H1 (cell line): ENCODE measurements around the gene RHO. TPM values are rescaled to one million over a fixed set of nuclear protein-coding genes. Genes with fewer than 3 reads are reported as not detected.

Source experiments
- CTCF ChIA-PET: fragments of 300-600 bp; sonication (Branson Sonifier 250); formaldehyde crosslinking; loops from one replicate; lab custom pipeline; 2021; ENCODE audit not compliant: partially characterized antibody; lab: Charles Lee
- POLR2A ChIA-PET: fragments of 300-600 bp; sonication (Branson Sonifier 250); formaldehyde crosslinking; loops from one replicate; lab custom pipeline; 2021; ENCODE audit warnings: inconsistent platforms; ENCODE audit not compliant: partially characterized antibody; lab: Charles Lee
- DNase-seq, 2 experiments: peaks; one replicate each; pipeline versions ENCODE4 v3.0.0 to v3.0.0-alpha.2; 2010 to 2022; ENCODE audit warnings: low spot score in 2 of 2, low read depth in 1 of 2, mixed read lengths in 1 of 2
- FAIRE-seq: peaks from 2 replicates; lab custom pipeline; 2011; peaks lifted over from hg19 to GRCh38; lab: Jason Lieb, UNC
- H2AFZ ChIP-seq: 2 replicates; pipeline ENCODE4 v1.8.1; 2012; ENCODE audit warnings: low read length, inconsistent platforms
- H2AK5ac ChIP-seq: 2 replicates; pipeline ENCODE4 v1.6.1; 2013; ENCODE audit warnings: low read depth, low read length
- H2BK120ac ChIP-seq: replicated peaks from 2 replicates; pipeline ENCODE3; 2013; ENCODE audit warnings: low read depth, low read length, inconsistent platforms
- H2BK12ac ChIP-seq: 2 replicates; pipeline ENCODE4 v1.6.1; 2013; ENCODE audit warnings: low read depth, low read length
- H2BK15ac ChIP-seq: 2 replicates; pipeline ENCODE4 v1.6.1; 2013; ENCODE audit warnings: low read length
- H2BK20ac ChIP-seq: 2 replicates; pipeline ENCODE4 v1.6.1; 2013; ENCODE audit warnings: low read length
- H2BK5ac ChIP-seq: 2 replicates; pipeline ENCODE4 v1.6.1; 2013; ENCODE audit warnings: low read depth, low read length
- H3K14ac ChIP-seq: 2 replicates; pipeline ENCODE4 v1.6.1; 2013; ENCODE audit warnings: inconsistent platforms; ENCODE audit not compliant: insufficient read length
- H3K18ac ChIP-seq: 2 replicates; pipeline ENCODE4 v1.6.1; 2013; ENCODE audit warnings: low read length; ENCODE audit errors: extremely low read depth
- H3K23ac ChIP-seq: 2 replicates; pipeline ENCODE4 v1.6.1; 2013; ENCODE audit warnings: inconsistent platforms; ENCODE audit not compliant: insufficient read length
- H3K23me2 ChIP-seq: 2 replicates; pipeline ENCODE4 v1.6.1; 2013; ENCODE audit warnings: low read depth, low read length
- H3K27ac ChIP-seq: 2 replicates; pipeline ENCODE4 v1.6.1; 2011; ENCODE audit warnings: low read depth, low read length, inconsistent platforms
- H3K27me3 ChIP-seq, 4 experiments: replicated peaks in 1 of 4; 1 replicate in 1 of 4; 2 replicates in 3 of 4; pipeline versions ENCODE4 v1.6.1 to v1.8.1; 2011 to 2013; ENCODE audit warnings: low read length in 3 of 4, mild to moderate bottlenecking in 3 of 4, inconsistent platforms in 2 of 4, mixed read lengths in 2 of 4, moderate library complexity in 1 of 4; ENCODE audit not compliant: control insufficient read depth in 3 of 4, insufficient read depth in 3 of 4; ENCODE audit errors: extremely low read depth in 1 of 4
- H3K36me3 ChIP-seq, 4 experiments: 2 replicates each; pipeline versions ENCODE4 v1.6.1 to v1.8.1; 2011 to 2013; ENCODE audit warnings: mild to moderate bottlenecking in 4 of 4, low read length in 3 of 4, moderate library complexity in 2 of 4, control low read depth in 1 of 4, inconsistent platforms in 1 of 4; ENCODE audit not compliant: insufficient read depth in 4 of 4, control insufficient read depth in 2 of 4
- H3K4ac ChIP-seq: replicated peaks from 2 replicates; pipeline ENCODE3; 2013; ENCODE audit warnings: low read length, low read depth, mixed read lengths, inconsistent platforms; ENCODE audit not compliant: insufficient read length
- H3K4me1 ChIP-seq, 4 experiments: replicated peaks in 1 of 4; 1 replicate in 1 of 4; 2 replicates in 3 of 4; pipeline versions ENCODE4 v1.6.1 to v1.8.1; 2011 to 2013; ENCODE audit warnings: low read length in 3 of 4, inconsistent platforms in 2 of 4, mixed read lengths in 1 of 4; ENCODE audit not compliant: insufficient read depth in 4 of 4, control insufficient read depth in 3 of 4
- H3K4me2 ChIP-seq, 2 experiments: 2 replicates each; pipeline versions ENCODE4 v1.6.1 to v1.8.1; 2011 to 2013; ENCODE audit warnings: low read depth in 2 of 2, low read length in 2 of 2, control low read depth in 1 of 2, inconsistent platforms in 1 of 2, mild to moderate bottlenecking in 1 of 2; ENCODE audit not compliant: insufficient read depth in 1 of 2
- H3K4me3 ChIP-seq, 4 experiments: fragments of 200-600, 300-600 bp in 1 of 4; sonication (generic), shearing (Covaris generic), sonication (Bioruptor Twin) in 1 of 4; 2 replicates each; pipeline versions ENCODE4 v1.5.1 to v1.8.1; 2011 to 2016; ENCODE audit warnings: low read length in 4 of 4, low read depth in 3 of 4, control low read depth in 2 of 4, inconsistent platforms in 2 of 4, mild to moderate bottlenecking in 2 of 4, mixed read lengths in 1 of 4, moderate library complexity in 1 of 4; ENCODE audit not compliant: insufficient read depth in 2 of 4; ENCODE audit errors: extremely low read depth in 1 of 4
- H3K56ac ChIP-seq: replicated peaks from 2 replicates; pipeline ENCODE3; 2013; ENCODE audit warnings: low read depth, mild to moderate bottlenecking, mixed read lengths, low read length, inconsistent platforms; ENCODE audit not compliant: insufficient read length
- H3K79me1 ChIP-seq: 2 replicates; pipeline ENCODE4 v1.6.1; 2013; ENCODE audit warnings: low read depth, low read length, control low read depth
- H3K79me2 ChIP-seq, 2 experiments: 2 replicates each; pipeline versions ENCODE4 v1.6.1 to v1.8.1; 2012 to 2013; ENCODE audit warnings: low read length in 2 of 2, mild to moderate bottlenecking in 2 of 2, inconsistent platforms in 1 of 2; ENCODE audit not compliant: insufficient read depth in 2 of 2, control insufficient read depth in 1 of 2
- H3K9ac ChIP-seq, 4 experiments: replicated peaks in 1 of 4; 1 replicate in 1 of 4; 2 replicates in 3 of 4; pipeline versions ENCODE4 v1.6.1 to v1.8.1; 2011 to 2013; ENCODE audit warnings: low read depth in 3 of 4, low read length in 3 of 4, control low read depth in 2 of 4, mild to moderate bottlenecking in 2 of 4, moderate library complexity in 2 of 4, inconsistent platforms in 1 of 4; ENCODE audit errors: extremely low read depth in 1 of 4
- H3K9me3 ChIP-seq, 2 experiments: 2 replicates each; pipeline versions ENCODE4 v1.6.1 to v1.8.1; 2012 to 2013; ENCODE audit warnings: mild to moderate bottlenecking in 2 of 2, moderate library complexity in 2 of 2, control low read depth in 1 of 2, inconsistent platforms in 1 of 2, low read depth in 1 of 2, low read length in 1 of 2, mixed read lengths in 1 of 2; ENCODE audit not compliant: insufficient read depth in 2 of 2
- H4K20me1 ChIP-seq, 2 experiments: replicated peaks in 1 of 2; 2 replicates each; pipeline versions ENCODE3 to v1.8.1; 2011 to 2013; ENCODE audit warnings: inconsistent platforms in 2 of 2, low read length in 2 of 2, mild to moderate bottlenecking in 1 of 2; ENCODE audit not compliant: insufficient read depth in 2 of 2, control insufficient read depth in 1 of 2
- H4K5ac ChIP-seq: 2 replicates; pipeline ENCODE4 v1.6.1; 2013; ENCODE audit warnings: low read length, low read depth, mixed read lengths, inconsistent platforms; ENCODE audit not compliant: insufficient read length
- H4K8ac ChIP-seq: 2 replicates; pipeline ENCODE4 v1.8.0; 2013; ENCODE audit warnings: mild to moderate bottlenecking, moderate library complexity, low read length, inconsistent platforms; ENCODE audit not compliant: insufficient read depth; ENCODE audit errors: extremely low read depth
- H4K91ac ChIP-seq: replicated peaks from 2 replicates; pipeline ENCODE3; 2013; ENCODE audit warnings: low read length, mixed read lengths, inconsistent platforms; ENCODE audit not compliant: insufficient read length
- CTCF ChIP-seq, 3 experiments: IDR thresholded peaks; 1 replicate in 2 of 3; 2 replicates in 1 of 3; pipeline versions ENCODE4 v1.5.1 to v1.6.1; 2011; ENCODE audit warnings: low read length in 3 of 3, mild to moderate bottlenecking in 3 of 3, inconsistent platforms in 2 of 3, low read depth in 1 of 3, moderate library complexity in 1 of 3; ENCODE audit not compliant: insufficient read depth in 1 of 3; ENCODE audit errors: control extremely low read depth in 1 of 3
- KDM4A ChIP-seq: IDR thresholded peaks from one replicate; pipeline ENCODE4 v1.7.1; 2012; ENCODE audit warnings: low read depth, mild to moderate bottlenecking, moderate library complexity, low read length, inconsistent platforms; ENCODE audit not compliant: severe bottlenecking
- RAD21 ChIP-seq, 2 experiments: IDR thresholded peaks in 1 of 2; conservative IDR thresholded peaks in 1 of 2; 2 replicates each; pipeline ENCODE4 v1.6.1; 2011; ENCODE audit warnings: low read depth in 2 of 2, low read length in 2 of 2, improper control_type of control experiment in 1 of 2, inconsistent platforms in 1 of 2, mild to moderate bottlenecking in 1 of 2, moderate library complexity in 1 of 2
- RFX5 ChIP-seq: IDR thresholded peaks from 2 replicates; pipeline ENCODE4 v1.6.1; 2011; ENCODE audit warnings: low read depth, low read length, improper control_type of control experiment, borderline replicate concordance
- SIX5 ChIP-seq: IDR thresholded peaks from 2 replicates; pipeline ENCODE4 v1.6.1; 2011; ENCODE audit warnings: mild to moderate bottlenecking, low read depth, low read length
- SP1 ChIP-seq: IDR thresholded peaks from 2 replicates; pipeline ENCODE4 v1.6.1; 2011; ENCODE audit warnings: low read depth, low read length
- ZNF274 ChIP-seq: IDR thresholded peaks from 2 replicates; pipeline ENCODE4 v1.7.0; 2012; ENCODE audit warnings: low read length, borderline replicate concordance; ENCODE audit errors: extremely low read depth
- WGBS, 2 experiments: shearing (Covaris generic) in 1 of 2; methylation state at CpG; one replicate each; pipeline versions ENCODE4 v1.1.6 to v1.1.7; 2013 to 2015; ENCODE audit warnings: low lambda C conversion rate in 2 of 2, mixed read lengths in 2 of 2, inconsistent platforms in 1 of 2, low coverage in 1 of 2, missing lambda C conversion rate in 1 of 2; ENCODE audit not compliant: insufficient replicate concordance in 2 of 2, insufficient coverage in 1 of 2, insufficient read length in 1 of 2; ENCODE audit errors: extremely low coverage in 1 of 2, missing lambda C conversion rate in 1 of 2; 5-methylcytosine and 5-hydroxymethylcytosine counted together
- polyA plus RNA-seq, 7 experiments: library from polyadenylated mRNA; depleted of rRNA in 3 of 7; stranded (reverse) in 5 of 7; unstranded in 2 of 7; fragments of >200 nt in 5 of 7; fragments of 200-250 nt in 2 of 7; gene quantifications; 1 replicate in 5 of 7; 2 replicates in 1 of 7; 4 replicates in 1 of 7; pipeline versions ENCODE4 v1.2.1 to v1.2.3, GENCODE V29; 2011 to 2013; ENCODE audit warnings: missing spikeins in 2 of 7, mixed read lengths in 2 of 7
- total RNA-seq: library from RNA; stranded (reverse); fragmentation: NEBNext Ultra II Directional; extraction: Animal tissue kit (Norgen Biotek cat#: 25700); gene quantifications from 2 replicates; pipeline ENCODE4 v1.2.1, GENCODE V29; 2021

The RHO gene
- total and polyA plus RNA-seq, 2 of the 8 experiments (the other 6 are each of a cell fraction or from before 2014, with no cell fraction given), result not detected

GRCh38 chr3:129514563-129514962 is 13.9 kb upstream of the RHO start:
- H2AFZ ChIP-seq, result no peak overlapping the region
- H4K20me1 ChIP-seq, result no peaks in the 10 kb centered on the region
- ChIA-PET CTCF (interaction anchor here (0.7 to 1.9 kb wide), 7 partner anchors 9 to 420 kb away, joined by 3 to 8 read pairs (median 5); partner anchors contain the start of gene RHO), POLR2A (interaction anchor here (0.6 to 1.2 kb wide), 3 partner anchors 21 to 303 kb away, joined by 3 read pairs; no protein-coding TSS in a partner anchor)
- no peaks in the 10 kb centered on the region for H3K4me1 ChIP-seq
- H3K79me2 ChIP-seq, result no peaks in the 10 kb centered on the region
- H3K9ac ChIP-seq, result no peak overlapping the region
- H3K79me1 ChIP-seq, result no peaks in the 10 kb centered on the region
- no peak overlapping the region for H2BK20ac ChIP-seq
- no peak overlapping the region for H3K4ac ChIP-seq
- peaks cover 0 to 2% (median 0%) of the 10 kb centered on the region in 4 experiments; a peak in 2 of 8 replicates for H3K36me3 ChIP-seq
- H4K91ac ChIP-seq, result no peak overlapping the region
- no peak overlapping the region for H3K4me2 ChIP-seq
- no peak overlapping the region for H2BK120ac ChIP-seq
- H3K23ac ChIP-seq, result no peak overlapping the region
- H2BK12ac ChIP-seq, result no peak overlapping the region
- FAIRE-seq (no peak), DNase-seq (no peak)
- WGBS, 2 experiments, result 97% methylated on average over 6 of the region's 6 CpGs; no CpG with 5 or more reads in 1 of the 2 experiments
- TF ChIP-seq SP1 (no peak), SIX5 (no peak), RAD21 (IDR thresholded peaks at IDR 0.05 in 1 of 2, conservative IDR thresholded peaks at IDR 0.05 in 1 of 2; ENCODE audit: low read depth in 2 of 2, low read length in 2 of 2) (no peak), ZNF274 (no peak), RFX5 (no peak), KDM4A (no peak), CTCF (IDR thresholded peaks at IDR 0.05; ENCODE audit: control extremely low read depth in 1 of 3, insufficient read depth in 1 of 3, low read depth in 1 of 3, low read length in 3 of 3) (no peak)
- H3K18ac ChIP-seq, result no peak overlapping the region
- no peak overlapping the region for H4K8ac ChIP-seq
- no peaks in the 10 kb centered on the region for H3K27me3 ChIP-seq
- H3K9me3 ChIP-seq, result no peaks in the 10 kb centered on the region
- no peak overlapping the region for H3K56ac ChIP-seq
- H3K27ac ChIP-seq, result no peak overlapping the region
- peak overlapping the region; percentile 0; the same call in 1 of the 2 replicates for H2BK5ac ChIP-seq
- no peak overlapping the region for H4K5ac ChIP-seq
- no peak overlapping the region for H3K14ac ChIP-seq
- no peak overlapping the region for H2AK5ac ChIP-seq
- H3K23me2 ChIP-seq, result no peaks in the 10 kb centered on the region
- no peak overlapping the region for H3K4me3 ChIP-seq
- H2BK15ac ChIP-seq, result no peak overlapping the region
